ENCODE measurements around the gene PITX1. TPM values are rescaled to one million over a fixed set of nuclear protein-coding genes. Genes with fewer than 3 reads are reported as not detected.

PITX1 gene
- total and polyA plus RNA-seq, 2 of the 13 experiments (the other 11 are each of a cell fraction or from before 2014, with no cell fraction given) = 11.7 to 20.2 TPM

GRCh38 chr5:135034236-135034962 is 371 bp upstream of the PITX1 start (continued):
- TF ChIP-seq ZNF703 (CRISPR knock-in tag; IDR thresholded peaks at IDR 0.05; ENCODE audit: borderline replicate concordance) = no peak; the same call in 1 of the 2 replicates
- peak; percentile 55 for TF ChIP-seq ZEB1 (IDR thresholded peaks at IDR 0.05; ENCODE audit: insufficient replicate concordance, low read depth)
- TF ChIP-seq ZGPAT (CRISPR knock-in tag; IDR thresholded peaks at IDR 0.05) = peak; percentile 26; the same call in 1 of the 2 replicates
- TF ChIP-seq TARDBP (CRISPR knock-in tag; IDR thresholded peaks at IDR 0.05) = 0 out of 2 replicates have a peak, but pooled peaks have one; percentile 39
- 0 out of 2 replicates have a peak, but pooled peaks have one; percentile 44 for TF ChIP-seq FOXC1 (CRISPR knock-in tag; IDR thresholded peaks at IDR 0.05; ENCODE audit: borderline replicate concordance)
- TF ChIP-seq ZNF354B (CRISPR knock-in tag; IDR thresholded peaks at IDR 0.05) = no peak
- TF ChIP-seq ATRX (CRISPR knock-in tag; IDR thresholded peaks at IDR 0.05; ENCODE audit: borderline replicate concordance) = no peak
- TF ChIP-seq REPIN1 (CRISPR knock-in tag; IDR thresholded peaks at IDR 0.05; ENCODE audit: borderline replicate concordance, low read depth) = 0 out of 2 replicates have a peak, but pooled peaks have one; percentile 25
- TF ChIP-seq MEIS2 (CRISPR knock-in tag; IDR thresholded peaks at IDR 0.05) = peak; percentile 78
- TF ChIP-seq IKZF4 (CRISPR knock-in tag; IDR thresholded peaks at IDR 0.05; ENCODE audit: borderline replicate concordance, low read depth, not compliant biosample characterization) = no peak
- peak; percentile 52; the same call in 1 of the 2 replicates for TF ChIP-seq ZNF782 (CRISPR knock-in tag; IDR thresholded peaks at IDR 0.05; ENCODE audit: borderline replicate concordance)
- TF ChIP-seq ZMAT3 (CRISPR knock-in tag; conservative IDR thresholded peaks at IDR 0.05) = 0 out of 2 replicates have a peak, but pooled peaks have one; percentile 30
- TF ChIP-seq ZNF761 (CRISPR knock-in tag; conservative IDR thresholded peaks at IDR 0.05) = 0 out of 2 replicates have a peak, but pooled peaks have one; percentile 37
- TF ChIP-seq KMT2B (CRISPR knock-in tag; IDR thresholded peaks at IDR 0.05) = peak; percentile 63; the same call in 1 of the 2 replicates
- TF ChIP-seq, protein P1, sequence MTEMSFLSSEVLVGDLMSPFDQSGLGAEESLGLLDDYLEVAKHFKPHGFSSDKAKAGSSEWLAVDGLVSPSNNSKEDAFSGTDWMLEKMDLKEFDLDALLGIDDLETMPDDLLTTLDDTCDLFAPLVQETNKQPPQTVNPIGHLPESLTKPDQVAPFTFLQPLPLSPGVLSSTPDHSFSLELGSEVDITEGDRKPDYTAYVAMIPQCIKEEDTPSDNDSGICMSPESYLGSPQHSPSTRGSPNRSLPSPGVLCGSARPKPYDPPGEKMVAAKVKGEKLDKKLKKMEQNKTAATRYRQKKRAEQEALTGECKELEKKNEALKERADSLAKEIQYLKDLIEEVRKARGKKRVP (CRISPR knock-in tag; IDR thresholded peaks at IDR 0.05) = 0 out of 4 replicates have a peak, but pooled peaks of 1 of the 2 experiments have one; percentile 25
- no peak for TF ChIP-seq NONO (IDR thresholded peaks at IDR 0.05)
- peak; percentile 72 for TF ChIP-seq NONO (CRISPR knock-in tag; conservative IDR thresholded peaks at IDR 0.05)
- TF ChIP-seq ZNF713 (CRISPR knock-in tag; IDR thresholded peaks at IDR 0.05) = no peak
- TF ChIP-seq MYPOP (CRISPR knock-in tag; IDR thresholded peaks at IDR 0.05) = 0 out of 2 replicates have a peak, but pooled peaks have one; percentile 49
- peak; percentile 53; the same call in 1 of the 2 replicates for TF ChIP-seq RXRA (CRISPR knock-in tag; IDR thresholded peaks at IDR 0.05)
- TF ChIP-seq ZNF580 (CRISPR knock-in tag; IDR thresholded peaks at IDR 0.05; ENCODE audit: borderline replicate concordance, low read depth) = peak; percentile 54; the same call in 1 of the 2 replicates
- TF ChIP-seq PATZ1 (CRISPR knock-in tag; IDR thresholded peaks at IDR 0.05) = peak; percentile 62
- TF ChIP-seq ZNF614 (CRISPR knock-in tag; IDR thresholded peaks at IDR 0.05; ENCODE audit: borderline replicate concordance) = peak; percentile 53; the same call in 1 of the 2 replicates
